ENCODE measurements around the gene UBL3. TPM values are rescaled to one million over a fixed set of nuclear protein-coding genes. Genes with fewer than 3 reads are reported as not detected.

UBL3 gene
- total and polyA plus RNA-seq, 3 donors from 2014 or later = 35.0 to 42.4 (median 41.6) TPM

GRCh38 chr13:29849731-29850212 is 645 bp downstream of the UBL3 start:
- no peaks in the 10 kb centered on the region for H3K27me3 ChIP-seq
- TF ChIP-seq CTCF (IDR thresholded peaks at IDR 0.05) (no peak), POLR2A (IDR thresholded peaks at IDR 0.05) (no peak)
- no peaks in the 10 kb centered on the region for H3K36me3 ChIP-seq (ENCODE audit: low read depth, missing control alignments)
- peaks cover 15% of the 10 kb centered on the region for H3K4me1 ChIP-seq
- no peaks in the 10 kb centered on the region for H3K9me3 ChIP-seq
- intact Hi-C loops (cut with DNase I; ENCODE audit: low total_unique reads) = no loop called here
- peak; percentile 75 for DNase-seq
- peak overlapping the region; percentile 89 to 99 for H3K4me3 ChIP-seq
- peak overlapping the region; percentile 100 for H3K27ac ChIP-seq
- WGBS, 2 donors = 0 to 1% methylated on average over 6 to 50 of the region's 50 CpGs

DNA sequence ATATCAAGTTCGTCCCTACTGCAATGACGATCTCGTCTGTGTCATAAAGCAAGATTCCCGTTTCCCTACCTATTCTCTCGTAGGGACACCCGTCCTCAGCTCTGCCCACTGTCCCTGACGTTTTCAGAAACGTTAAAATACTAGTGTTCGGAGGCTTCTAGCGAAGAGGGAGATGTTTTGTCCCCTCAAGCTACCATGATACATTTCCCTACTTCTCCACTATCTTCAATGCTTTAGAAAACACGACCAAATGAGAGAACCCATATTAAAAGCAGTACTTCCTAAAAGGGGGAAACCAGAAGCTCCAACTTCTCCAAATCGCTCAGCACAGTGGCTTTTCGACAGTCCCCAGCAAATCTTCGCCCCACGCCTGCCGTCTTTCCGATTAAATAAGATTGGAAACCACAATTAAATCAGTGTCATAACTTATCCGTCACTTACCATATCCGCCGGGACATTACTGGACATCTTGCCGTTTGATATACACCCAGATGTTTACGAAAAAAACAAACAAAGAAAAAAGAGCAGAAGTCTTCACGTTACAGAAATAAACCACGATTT is 1.3 kb downstream of the UBL3 start:
- no peak for TF ChIP-seq POLR2A (IDR thresholded peaks at IDR 0.05)
- TF ChIP-seq CTCF (IDR thresholded peaks at IDR 0.05) = no peak
- Histone ChIP-seq H3K9me3 (no peaks in the 10 kb centered on the region), H3K36me3 (ENCODE audit: low read depth, missing control alignments) (no peaks in the 10 kb centered on the region), H3K27ac (peak overlapping the region; percentile 100), H3K4me3 (peak overlapping the region; percentile 89 to 99), H3K27me3 (no peaks in the 10 kb centered on the region), H3K4me1 (peaks cover 15% of the 10 kb centered on the region)
- 0% methylated on average over 24 of the region's 24 CpGs for WGBS, 2 donors
- intact Hi-C loops (cut with DNase I; ENCODE audit: low total_unique reads) = no loop called here
- DNase-seq = peak; percentile 44

- 1 to 2% methylated on average over 13 of the region's 13 CpGs for WGBS, 2 donors
Observed at GRCh38 chr13:29847501-29847983, 2.9 kb downstream of the UBL3 start.

DNA sequence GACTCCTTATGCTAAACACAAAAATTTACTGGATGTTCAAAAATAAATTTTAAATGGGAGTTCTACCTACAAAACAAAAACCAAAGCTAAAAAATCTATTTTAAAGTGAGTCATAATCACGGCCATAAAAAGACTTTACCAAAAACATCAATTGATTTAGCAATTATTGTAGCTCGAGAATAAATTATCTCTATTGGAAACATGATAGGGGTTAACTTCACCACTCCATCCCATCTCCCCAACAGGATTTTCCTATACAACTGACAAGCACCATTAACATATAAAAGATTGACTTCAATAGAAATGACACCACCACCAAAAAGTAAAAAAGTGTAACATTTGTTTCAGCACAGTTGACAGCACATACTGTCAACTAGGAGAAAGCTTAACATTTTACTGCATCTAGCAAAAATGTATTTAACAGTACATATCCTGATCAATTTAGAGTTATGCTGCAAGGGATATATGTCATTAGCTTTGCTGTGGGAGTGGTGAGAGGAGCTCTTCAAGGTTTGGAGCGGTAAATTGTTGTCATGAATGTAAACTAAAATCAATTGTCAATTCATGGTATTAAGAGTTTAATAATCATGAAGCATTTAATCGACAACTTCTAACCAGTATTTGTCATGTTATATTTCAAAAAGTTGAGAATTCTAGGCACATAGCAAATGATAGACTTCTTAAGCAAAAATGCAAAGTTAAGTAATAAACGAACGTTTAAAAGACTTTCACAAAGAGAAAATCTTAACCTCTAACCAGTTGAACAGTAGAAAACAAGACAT is 3.8 kb downstream of the UBL3 start:
- peaks cover 15% of the 10 kb centered on the region for H3K4me1 ChIP-seq
- intact Hi-C loops (cut with DNase I; ENCODE audit: low total_unique reads) = no loop called here
- WGBS, 2 donors = 29 to 32% methylated on average over 6 of the region's 6 CpGs

More at GRCh38 chr13:29847501-29847983, 2.9 kb downstream of the UBL3 start:
- H3K4me1 ChIP-seq = peaks cover 15% of the 10 kb centered on the region
- H3K4me3 ChIP-seq = peak overlapping the region; percentile 39 to 99
- H3K27me3 ChIP-seq = no peaks in the 10 kb centered on the region
- H3K36me3 ChIP-seq (ENCODE audit: low read depth, missing control alignments) = no peaks in the 10 kb centered on the region
- peak overlapping the region; percentile 72 to 81 for H3K27ac ChIP-seq
- intact Hi-C loops (cut with DNase I; ENCODE audit: low total_unique reads) = no loop called here
- H3K9me3 ChIP-seq = no peaks in the 10 kb centered on the region
- peak; percentile 43 for DNase-seq
- TF ChIP-seq POLR2A (IDR thresholded peaks at IDR 0.05) (no peak), CTCF (IDR thresholded peaks at IDR 0.05) (no peak)

More for the DNA sequence above, 3.8 kb downstream of the UBL3 start:
- no peak for TF ChIP-seq CTCF (IDR thresholded peaks at IDR 0.05)
- TF ChIP-seq POLR2A (IDR thresholded peaks at IDR 0.05) = no peak
- no peak for DNase-seq
- peak overlapping the region; percentile 39 to 99 for H3K4me3 ChIP-seq
- H3K27ac ChIP-seq = peak overlapping the region in 1 of 2 donors; percentile 72
- H3K36me3 ChIP-seq (ENCODE audit: low read depth, missing control alignments) = no peaks in the 10 kb centered on the region
- no peaks in the 10 kb centered on the region for H3K27me3 ChIP-seq
- no peaks in the 10 kb centered on the region for H3K9me3 ChIP-seq
